SU-DHL-6 (cell line): ENCODE measurements around the gene GGNBP2.

Experiments
- CTCF ChIP-seq: fragments of 200-600 bp; sonication (generic); IDR thresholded peaks from one replicate; pipeline ENCODE4 v1.5.1; 2017; ENCODE audit warnings: antibody characterized with exemption, mild to moderate bottlenecking, low read length, moderate library complexity; ENCODE audit not compliant: insufficient read depth, poor library complexity, severe bottlenecking
- EZH2phosphoT487 ChIP-seq: fragments of 200-600 bp; sonication (generic), shearing (Covaris generic); conservative IDR thresholded peaks from 2 replicates; pipeline ENCODE4 v1.6.1; 2018; ENCODE audit warnings: mild to moderate bottlenecking, antibody characterized with exemption, low read length, moderate library complexity, mixed read lengths

- TF ChIP-seq CTCF (no peak), EZH2phosphoT487 (no peak)
Observed at GRCh38 chr17:36523113-36523512, 21.6 kb upstream of the GGNBP2 start.
